ENCODE results near the gene PON3.

GRCh38 chr7:95405208-95405607 lies 9.0 kb upstream of the PON3 start:
- TF ChIP-seq CTCF (IDR thresholded peaks at IDR 0.05) (no peak), POLR2A (IDR thresholded peaks at IDR 0.05) (no peak)
